ENCODE data around the gene TSPO.

The TSPO gene

GRCh38 chr22:43159484-43160178, 8.3 kb downstream of the TSPO start:
- peak in 1 of 3 donors; percentile 53 for DNase-seq

- no peak for DNase-seq
Observed at GRCh38 chr22:43160497-43161126, 9.3 kb downstream of the TSPO start.

DNA sequence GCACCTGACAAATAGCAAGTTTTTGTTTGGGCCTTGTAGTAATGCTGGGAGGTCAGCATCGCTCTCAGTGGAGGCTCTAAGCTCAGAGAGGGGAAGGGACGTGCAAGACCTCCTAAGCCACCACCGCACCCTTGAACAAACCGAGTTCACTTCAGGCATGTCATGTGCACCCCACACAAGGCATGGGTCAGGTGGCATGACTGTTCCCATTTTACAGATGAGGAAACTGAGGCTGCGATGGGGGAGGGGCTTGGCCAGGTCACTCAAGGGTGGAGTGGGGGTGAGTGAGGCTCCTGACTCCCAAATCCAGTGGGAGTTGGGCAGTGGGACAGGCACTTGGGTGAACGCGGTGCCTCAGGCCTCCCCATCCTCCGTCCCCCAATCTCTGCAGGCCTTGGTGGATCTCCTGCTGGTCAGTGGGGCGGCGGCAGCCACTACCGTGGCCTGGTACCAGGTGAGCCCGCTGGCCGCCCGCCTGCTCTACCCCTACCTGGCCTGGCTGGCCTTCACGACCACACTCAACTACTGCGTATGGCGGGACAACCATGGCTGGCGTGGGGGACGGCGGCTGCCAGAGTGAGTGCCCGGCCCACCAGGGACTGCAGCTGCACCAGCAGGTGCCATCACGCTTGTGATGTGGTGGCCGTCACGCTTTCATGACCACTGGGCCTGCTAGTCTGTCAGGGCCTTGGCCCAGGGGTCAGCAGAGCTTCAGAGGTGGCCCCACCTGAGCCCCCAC, 11.2 kb downstream of the TSPO start:
- no peak for DNase-seq

DNA sequence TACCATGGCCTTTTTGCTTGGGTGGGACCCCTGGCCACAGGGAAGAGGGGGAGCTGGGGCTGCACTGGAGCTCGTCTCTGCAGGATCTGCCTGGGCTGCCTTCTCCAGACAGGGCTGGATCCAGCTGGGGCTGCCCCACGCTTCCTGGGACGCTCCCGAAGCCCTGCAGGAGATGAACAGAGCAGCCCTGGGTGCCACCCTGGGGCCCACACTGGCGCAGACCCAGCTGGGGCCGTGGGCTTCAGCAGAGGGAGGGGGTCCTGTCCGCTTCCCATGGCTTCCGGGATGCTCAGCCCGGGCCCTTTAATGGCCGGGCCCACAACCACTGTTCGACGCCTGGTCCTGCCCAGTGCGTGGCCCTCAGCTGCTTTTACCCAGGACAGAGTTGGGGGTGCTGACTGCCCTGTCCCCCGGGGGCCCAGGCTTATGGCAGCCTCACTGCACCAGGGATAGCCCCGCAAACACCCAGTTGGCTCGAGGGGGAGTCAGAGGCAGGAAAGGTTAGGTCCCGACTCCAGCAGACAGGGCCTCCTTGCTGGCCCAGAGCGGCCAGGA, 12.0 kb downstream of the TSPO start:
- DNase-seq: no peak

DNA sequence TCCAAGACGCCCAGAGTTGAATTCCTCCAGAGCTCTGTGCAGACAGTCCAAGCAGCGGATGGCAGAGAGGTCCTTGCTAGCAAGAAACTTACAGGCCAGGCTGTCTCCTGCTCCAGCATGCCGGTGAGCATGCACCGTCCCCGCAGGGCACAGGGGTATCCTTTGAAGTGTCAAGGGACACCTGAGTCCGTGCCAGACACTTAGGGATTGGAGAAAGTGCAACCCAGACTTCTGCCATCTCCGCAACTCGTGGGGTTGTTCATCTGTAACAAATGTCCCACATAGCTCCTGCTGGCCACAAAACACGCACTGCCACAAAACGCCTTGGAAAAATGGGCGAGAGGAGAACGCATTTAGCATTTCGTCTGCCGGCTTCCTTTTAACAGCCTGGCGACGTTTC, 13.3 kb downstream of the TSPO start:
- DNase-seq: no peak

DNA sequence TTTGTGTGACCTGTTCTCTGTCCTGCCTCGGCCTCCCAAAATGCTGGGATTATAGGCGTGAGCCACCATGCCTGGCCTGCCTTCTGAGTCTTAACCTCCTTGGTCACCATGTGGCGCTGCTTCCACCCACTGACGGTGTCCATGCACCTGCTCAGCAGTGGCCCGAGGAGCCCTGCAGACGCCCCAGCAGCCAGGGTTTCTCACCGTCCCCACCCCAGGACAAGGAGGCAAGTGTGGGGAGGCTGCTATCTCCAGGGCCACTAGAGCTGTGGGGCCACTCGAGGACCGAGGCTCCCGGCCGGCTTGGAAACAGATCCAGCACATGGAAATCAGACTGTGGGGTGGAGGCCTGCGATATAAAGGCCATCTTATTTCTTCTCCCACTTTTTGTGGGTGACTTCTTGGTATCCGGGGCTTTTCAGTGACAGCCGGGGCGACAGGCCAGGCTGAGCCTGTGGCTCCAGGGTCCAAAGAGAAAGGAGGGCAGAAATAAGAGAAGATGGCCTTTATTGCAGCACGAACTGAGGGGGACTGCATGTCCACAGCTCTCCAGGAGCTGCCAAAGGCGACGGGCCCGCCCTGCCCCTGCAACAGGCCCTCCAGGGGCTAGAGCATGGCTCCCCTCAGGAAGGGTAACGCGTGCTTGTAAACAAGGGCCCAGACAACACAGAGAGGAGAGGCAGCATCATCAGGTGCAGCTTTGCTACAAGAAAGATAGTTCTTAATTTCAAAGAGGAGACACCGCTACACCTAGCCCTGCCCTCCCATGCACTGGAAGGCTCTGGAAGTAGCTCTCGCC, 15.0 kb downstream of the TSPO start:
- no peak for DNase-seq

DNA sequence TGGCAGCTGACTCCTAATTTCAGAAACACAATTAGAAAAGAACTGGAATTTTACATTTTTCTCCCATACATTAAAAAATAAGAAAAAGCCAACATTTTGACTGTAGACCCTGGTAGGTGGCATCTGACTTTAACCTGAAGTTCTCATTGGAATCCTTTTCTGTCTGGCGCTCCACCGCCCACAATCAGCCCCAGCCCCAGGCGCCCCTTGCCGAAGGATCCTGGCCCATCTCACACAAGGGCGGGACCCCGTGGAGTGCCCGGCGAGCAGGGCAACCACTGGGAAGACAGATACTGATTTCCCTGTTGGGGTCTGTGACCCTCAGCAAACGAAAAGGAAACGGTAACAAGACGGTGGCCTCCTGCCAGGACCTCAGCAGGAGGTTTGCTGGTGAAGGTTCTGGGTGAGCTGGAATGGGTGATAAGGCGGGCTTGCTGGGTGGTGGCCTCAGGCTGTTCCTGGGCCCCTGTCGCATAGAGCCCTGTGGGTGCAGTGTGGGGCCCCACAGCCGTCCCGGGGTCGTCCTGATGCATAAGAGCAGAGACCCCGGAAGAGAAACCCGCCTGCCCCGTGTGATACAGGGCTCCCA, 15.7 kb downstream of the TSPO start:
- DNase-seq: no peak

DNA sequence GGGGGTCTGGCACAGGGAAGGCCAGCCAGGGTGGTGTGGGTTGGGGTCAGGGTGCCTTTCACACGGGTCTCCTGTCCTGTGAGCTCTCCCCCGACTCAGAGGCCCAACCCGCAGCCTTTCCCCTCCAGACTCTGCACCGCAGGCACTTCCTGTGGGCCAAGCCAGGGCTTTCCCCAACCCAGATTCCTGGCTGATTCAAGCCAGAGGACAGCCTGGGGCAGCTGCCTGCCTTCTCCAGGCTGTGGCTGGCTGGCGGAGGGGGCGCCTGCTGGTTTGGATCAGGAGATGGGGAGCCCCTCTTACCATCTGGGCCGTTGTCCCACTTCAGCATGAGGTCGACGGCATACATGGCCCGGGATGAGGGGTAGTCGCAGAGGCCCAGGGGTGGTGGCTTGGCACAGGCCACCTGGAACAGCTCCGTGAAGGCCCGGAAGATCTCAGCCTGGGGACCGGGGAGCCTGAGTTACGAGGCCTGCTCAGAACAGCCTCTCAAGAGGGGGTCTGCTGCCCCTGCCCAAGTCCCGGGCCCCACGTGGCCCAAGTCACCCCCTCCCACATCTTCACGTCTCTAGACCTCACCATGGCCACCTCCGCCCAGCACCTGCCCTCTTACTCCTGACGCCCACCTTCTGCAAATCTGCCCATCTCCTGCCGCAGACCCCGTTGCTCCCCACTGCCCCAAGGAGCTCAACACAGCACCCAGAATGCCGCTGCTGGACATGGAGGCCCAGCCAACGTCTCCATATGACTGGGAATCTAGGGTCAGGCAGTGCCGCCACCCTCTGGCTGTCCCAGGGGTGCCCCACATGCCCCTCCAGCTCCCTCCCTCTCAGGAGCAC, 17.3 kb downstream of the TSPO start:
- no peak for DNase-seq

- DNase-seq: no peak
Observed at GRCh38 chr22:43169310-43170130, 18.2 kb downstream of the TSPO start.

DNA sequence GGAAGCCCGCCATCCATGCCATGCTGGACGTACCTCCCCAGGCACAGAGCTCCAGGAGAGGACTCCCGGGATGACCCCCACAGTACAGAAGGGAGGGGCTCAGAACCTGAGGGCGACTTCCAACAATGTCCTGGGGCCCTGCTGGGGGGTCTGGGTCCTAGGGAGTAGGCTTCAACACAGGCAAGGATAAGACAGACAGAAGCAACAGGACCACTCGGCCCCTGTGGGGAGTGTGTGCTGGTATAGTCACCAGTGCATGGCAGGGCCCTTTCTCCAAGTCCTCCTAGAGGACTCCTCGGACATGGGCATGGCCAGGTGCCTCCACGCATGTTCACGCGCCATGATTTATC, 18.7 kb downstream of the TSPO start:
- no peak for DNase-seq

GRCh38 chr22:43171019-43171491, 19.7 kb downstream of the TSPO start:
- DNase-seq: no peak

- DNase-seq: no peak
Observed at GRCh38 chr22:43171607-43172006, 20.2 kb downstream of the TSPO start.

DNA sequence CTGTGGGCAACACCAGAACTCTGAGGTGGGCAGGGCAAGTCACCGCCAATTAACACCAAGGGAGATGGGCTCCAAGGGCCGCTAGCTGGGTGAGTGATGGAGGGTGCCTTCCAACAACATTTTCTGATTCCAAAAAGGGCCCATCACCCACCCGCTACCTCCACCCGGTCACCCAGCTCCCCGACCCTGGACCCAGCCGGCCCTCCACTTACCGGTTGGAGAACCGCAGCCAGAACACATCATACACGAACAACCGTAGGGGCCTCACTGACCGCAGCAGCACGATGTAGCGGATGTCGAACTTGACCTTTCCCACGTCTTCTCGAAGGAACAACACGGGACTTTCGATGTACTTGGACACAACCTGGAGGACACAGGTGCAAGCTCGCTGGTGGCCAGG, 20.8 kb downstream of the TSPO start:
- no peak for DNase-seq

GRCh38 chr22:43173566-43173965, 22.2 kb downstream of the TSPO start:
- no peak for DNase-seq

DNA sequence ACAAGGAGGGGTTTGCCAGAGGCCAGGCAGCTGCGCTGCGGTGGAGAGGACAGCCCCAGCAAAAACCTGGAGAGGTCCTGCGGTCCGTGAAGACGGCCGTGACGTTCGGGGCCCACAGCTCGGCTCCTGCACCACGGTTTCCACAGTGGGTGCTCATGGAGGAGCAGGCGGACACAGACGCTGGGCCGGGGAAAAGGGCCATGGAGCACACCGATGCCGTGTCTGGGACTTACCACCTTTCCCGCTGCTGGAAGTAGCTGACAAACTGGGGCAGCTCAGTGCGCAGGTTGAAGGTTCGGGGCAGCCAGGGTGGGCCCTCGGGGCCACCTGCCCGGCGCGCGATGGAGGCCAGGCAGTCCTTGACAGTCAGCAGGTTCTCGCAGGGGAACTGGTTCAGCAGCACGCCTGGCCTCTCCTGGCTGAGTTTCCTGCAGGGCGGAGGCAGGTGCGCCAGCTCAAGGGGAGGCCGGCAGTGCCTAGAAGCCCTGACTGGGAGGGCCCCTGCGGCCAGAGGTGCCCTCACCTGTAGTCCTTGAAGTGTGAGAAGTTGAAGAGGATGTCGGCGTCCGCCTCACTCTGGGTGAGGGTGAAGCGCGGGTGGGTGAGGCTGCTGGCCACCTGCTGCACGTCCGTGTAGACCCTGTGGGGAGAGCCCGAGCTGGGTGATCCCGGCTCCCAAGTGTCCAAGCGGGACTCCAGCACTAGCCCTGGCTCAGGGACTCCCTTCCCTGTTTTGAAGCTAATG, 22.8 kb downstream of the TSPO start:
- no peak for DNase-seq

DNA sequence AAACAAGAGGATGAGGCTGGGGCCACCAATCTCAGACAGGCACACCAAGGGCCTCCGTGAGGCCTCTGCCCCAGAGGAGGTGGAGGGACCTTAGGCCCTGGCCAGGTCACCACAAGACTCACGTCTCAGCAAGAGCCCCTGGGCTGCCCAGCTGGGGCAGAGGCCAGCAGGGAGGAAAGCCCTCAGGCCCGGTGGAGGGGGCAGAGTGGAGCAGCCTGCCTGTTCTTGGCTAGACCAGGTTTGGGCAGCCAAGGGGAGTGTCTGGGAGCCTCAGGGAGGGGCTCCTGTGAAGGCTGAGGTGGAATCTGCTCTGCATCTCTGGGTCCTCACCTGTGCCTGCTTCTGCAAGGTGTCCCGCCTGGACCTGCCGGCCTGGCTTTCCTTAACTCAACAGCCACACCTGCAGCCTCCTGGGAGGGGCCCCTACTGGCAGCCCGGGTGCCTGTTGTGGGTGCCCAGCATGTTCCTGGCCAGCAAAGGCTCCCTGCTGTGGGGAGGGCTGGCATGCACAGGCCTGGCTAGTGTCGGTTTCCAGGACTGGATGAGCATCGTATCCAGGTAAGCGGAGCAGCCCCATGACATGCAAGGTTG, 23.7 kb downstream of the TSPO start:
- DNase-seq: no peak

DNA sequence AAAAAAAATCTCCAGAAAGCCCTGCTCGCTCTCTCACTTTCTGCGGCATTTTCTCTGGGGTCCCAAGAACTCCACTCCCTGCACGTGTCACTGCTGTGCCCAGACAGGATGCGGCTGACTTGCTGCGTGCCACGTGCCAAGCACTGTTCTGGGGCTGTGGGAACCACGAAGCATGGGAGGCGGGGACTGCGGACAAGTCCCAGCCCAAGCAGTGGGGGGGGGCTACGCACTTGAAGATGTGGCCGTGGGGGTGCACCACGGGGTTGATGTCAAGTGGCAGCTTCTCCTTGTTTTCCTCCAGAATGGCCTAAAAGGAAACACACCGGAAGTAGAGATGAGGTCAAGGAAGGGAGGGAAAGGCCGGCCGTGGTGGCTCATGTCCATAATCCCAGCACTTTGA, 24.7 kb downstream of the TSPO start:
- no peak for DNase-seq

DNA sequence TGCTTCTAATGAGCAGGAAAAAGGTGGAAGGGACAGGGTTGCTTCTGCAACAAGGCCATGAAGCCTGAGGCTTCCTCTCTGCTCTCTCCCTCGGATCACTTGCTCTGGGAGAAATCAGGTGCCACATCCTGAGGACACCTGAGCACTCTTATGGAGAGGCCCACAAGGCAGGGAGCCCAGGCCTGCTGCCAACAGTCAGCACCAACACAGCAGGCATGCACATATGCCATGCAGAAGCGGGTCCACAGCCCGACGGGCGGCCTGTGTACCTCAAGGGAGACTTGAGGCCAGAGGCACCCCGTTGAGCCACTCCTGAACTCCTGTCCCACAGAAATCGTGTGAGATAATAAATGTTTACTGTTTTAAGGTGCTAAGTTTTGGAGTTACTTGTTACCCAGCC, 26.1 kb downstream of the TSPO start:
- DNase-seq: no peak

DNA sequence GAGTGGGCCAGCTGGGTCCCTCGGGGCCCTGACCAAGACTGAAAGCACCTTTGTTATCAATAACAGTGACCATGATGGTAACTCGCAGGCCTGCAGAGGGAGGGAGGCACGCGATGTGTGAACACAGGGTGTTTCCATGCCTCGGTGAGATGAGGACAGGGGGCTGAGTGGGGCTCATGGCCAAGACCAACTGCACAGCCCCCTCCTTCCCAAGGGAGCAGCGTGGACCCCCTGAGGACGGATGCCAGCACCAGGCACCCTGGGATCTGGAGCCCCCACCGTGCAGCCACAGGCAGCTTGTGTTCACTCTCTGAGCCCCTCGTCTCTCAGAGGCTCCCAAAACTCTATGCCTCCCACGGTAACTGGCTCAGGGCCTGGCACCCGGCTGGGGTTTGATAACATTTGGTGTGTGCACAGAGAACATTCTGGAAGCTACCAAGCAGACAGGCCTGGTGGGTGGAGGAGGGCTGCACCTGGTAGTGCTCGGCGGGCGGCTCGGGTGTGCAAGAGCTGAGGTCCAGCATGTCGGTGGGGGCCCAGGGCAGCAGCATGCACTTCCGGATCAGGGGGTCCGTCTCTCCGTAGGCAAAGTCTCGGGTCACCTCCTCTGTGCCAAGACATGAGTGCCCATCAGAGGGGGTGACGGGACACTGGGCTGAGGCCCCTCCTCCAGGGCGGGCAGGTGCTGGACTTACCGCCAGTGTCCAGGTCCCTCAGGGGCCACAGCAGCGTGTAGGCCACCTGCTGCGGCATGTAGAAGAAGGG, 28.0 kb downstream of the TSPO start:
- DNase-seq: no peak

Data from suppressor macrophage treated with lipopolysaccharide for 1 hour (primary cell).